ENCODE results near the gene ACADSB. TPM values are rescaled to one million over a fixed set of nuclear protein-coding genes. Genes with fewer than 3 reads are reported as not detected.

The ACADSB gene
- total RNA-seq, 1 experiment from 2014 or later: 25.3 TPM

DNA sequence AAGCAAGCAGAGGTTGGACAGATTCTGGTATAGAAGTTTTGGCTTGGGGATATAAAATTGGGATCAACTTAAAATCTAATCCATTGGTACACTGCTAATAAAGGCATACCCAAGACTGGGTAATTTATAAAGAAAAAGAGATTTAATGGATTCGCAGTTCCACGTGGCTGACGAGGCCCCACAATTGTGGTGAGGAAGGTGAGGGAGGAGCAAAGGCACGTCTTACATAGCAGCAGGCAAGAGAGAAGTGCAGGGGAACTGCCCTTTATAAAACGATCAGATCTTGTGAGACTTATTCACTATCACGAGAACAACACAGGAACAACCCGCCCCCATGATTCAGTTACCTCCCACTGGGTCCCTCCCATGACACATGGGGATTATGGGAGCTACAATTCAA lies 9.7 kb downstream of the ACADSB start:
- POLR2A ChIA-PET: no interaction called here
- Histone ChIP-seq H3K36me3 (ENCODE audit: control insufficient read depth, insufficient read depth, low read length) (no peaks in the 10 kb centered on the region), H3K27me3 (replicated peaks; ENCODE audit: control insufficient read depth, insufficient read depth, low read length) (no peaks in the 10 kb centered on the region), H3K4me3 (ENCODE audit: low read depth, low read length) (no peak overlapping the region), H3K4me1 (no peaks in the 10 kb centered on the region), H3K9me3 (no peaks in the 10 kb centered on the region)
- no peak overlapping the region for H3K4me3 Mint-ChIP-seq (ENCODE audit: unreplicated experiment)
- DNase-seq: no peak
- BruUV-seq (replicated peaks): no TSS peak
- H3K27me3 Mint-ChIP-seq (ENCODE audit: insufficient read depth, unreplicated experiment): no peaks in the 10 kb centered on the region
- no peak overlapping the region for H3K27ac Mint-ChIP-seq (ENCODE audit: unreplicated experiment)
- intact Hi-C loops (cut with micrococcal nuclease; ENCODE audit: unreplicated experiment): no loop called here
- CTCF ChIA-PET: no interaction called here
- no peaks in the 10 kb centered on the region for H3K36me3 Mint-ChIP-seq (ENCODE audit: insufficient read depth, unreplicated experiment)
- H3K9me3 Mint-ChIP-seq (ENCODE audit: unreplicated experiment): no peaks in the 10 kb centered on the region
- H3K4me1 Mint-ChIP-seq (ENCODE audit: low read depth, unreplicated experiment): peaks cover 7% of the 10 kb centered on the region
- TF ChIP-seq, protein P1, sequence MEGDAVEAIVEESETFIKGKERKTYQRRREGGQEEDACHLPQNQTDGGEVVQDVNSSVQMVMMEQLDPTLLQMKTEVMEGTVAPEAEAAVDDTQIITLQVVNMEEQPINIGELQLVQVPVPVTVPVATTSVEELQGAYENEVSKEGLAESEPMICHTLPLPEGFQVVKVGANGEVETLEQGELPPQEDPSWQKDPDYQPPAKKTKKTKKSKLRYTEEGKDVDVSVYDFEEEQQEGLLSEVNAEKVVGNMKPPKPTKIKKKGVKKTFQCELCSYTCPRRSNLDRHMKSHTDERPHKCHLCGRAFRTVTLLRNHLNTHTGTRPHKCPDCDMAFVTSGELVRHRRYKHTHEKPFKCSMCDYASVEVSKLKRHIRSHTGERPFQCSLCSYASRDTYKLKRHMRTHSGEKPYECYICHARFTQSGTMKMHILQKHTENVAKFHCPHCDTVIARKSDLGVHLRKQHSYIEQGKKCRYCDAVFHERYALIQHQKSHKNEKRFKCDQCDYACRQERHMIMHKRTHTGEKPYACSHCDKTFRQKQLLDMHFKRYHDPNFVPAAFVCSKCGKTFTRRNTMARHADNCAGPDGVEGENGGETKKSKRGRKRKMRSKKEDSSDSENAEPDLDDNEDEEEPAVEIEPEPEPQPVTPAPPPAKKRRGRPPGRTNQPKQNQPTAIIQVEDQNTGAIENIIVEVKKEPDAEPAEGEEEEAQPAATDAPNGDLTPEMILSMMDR (IDR thresholded peaks at IDR 0.05; ENCODE audit: insufficient read depth in 1 of 2, low read depth in 1 of 2, low read length in 1 of 2, severe bottlenecking in 1 of 2, unreplicated experiment in 1 of 2): no peak

DNA sequence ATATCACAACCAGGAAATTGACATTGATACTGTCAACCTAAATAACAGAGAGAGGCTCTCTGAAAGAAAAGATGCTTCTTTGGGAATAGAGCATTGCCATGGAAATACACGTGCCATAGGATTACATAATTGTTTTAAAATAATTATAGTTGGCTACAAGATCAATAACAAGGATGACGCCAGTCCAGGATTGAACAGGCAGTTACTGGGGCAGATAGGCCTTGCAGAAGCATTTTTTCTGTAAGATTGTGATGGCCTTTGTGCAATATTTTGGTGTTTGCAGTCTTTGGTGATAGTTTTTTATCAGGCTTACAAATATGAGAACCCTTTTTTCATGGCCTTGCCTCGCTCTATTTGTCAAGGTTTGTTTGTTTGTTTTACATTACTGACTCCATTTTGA lies 10.5 kb downstream of the ACADSB start:
- DNase-seq: no peak
- no TSS peak for BruUV-seq (replicated peaks)
- ChIA-PET CTCF (no interaction called here), POLR2A (no interaction called here)
- Mint-ChIP-seq H3K9me3 (ENCODE audit: unreplicated experiment) (no peaks in the 10 kb centered on the region), H3K27ac (ENCODE audit: unreplicated experiment) (no peak overlapping the region), H3K27me3 (ENCODE audit: insufficient read depth, unreplicated experiment) (no peaks in the 10 kb centered on the region), H3K36me3 (ENCODE audit: insufficient read depth, unreplicated experiment) (no peaks in the 10 kb centered on the region), H3K4me1 (ENCODE audit: low read depth, unreplicated experiment) (peaks cover 7% of the 10 kb centered on the region), H3K4me3 (ENCODE audit: unreplicated experiment) (no peak overlapping the region)
- Histone ChIP-seq H3K4me3 (ENCODE audit: low read depth, low read length) (no peak overlapping the region), H3K9me3 (no peaks in the 10 kb centered on the region), H3K36me3 (ENCODE audit: control insufficient read depth, insufficient read depth, low read length) (no peaks in the 10 kb centered on the region), H3K27me3 (replicated peaks; ENCODE audit: control insufficient read depth, insufficient read depth, low read length) (no peaks in the 10 kb centered on the region), H3K4me1 (no peaks in the 10 kb centered on the region)
- TF ChIP-seq, protein P1 (IDR thresholded peaks at IDR 0.05; ENCODE audit: insufficient read depth in 1 of 2, low read depth in 1 of 2, low read length in 1 of 2, severe bottlenecking in 1 of 2, unreplicated experiment in 1 of 2): no peak
- intact Hi-C loops (cut with micrococcal nuclease; ENCODE audit: unreplicated experiment): no loop called here

DNA sequence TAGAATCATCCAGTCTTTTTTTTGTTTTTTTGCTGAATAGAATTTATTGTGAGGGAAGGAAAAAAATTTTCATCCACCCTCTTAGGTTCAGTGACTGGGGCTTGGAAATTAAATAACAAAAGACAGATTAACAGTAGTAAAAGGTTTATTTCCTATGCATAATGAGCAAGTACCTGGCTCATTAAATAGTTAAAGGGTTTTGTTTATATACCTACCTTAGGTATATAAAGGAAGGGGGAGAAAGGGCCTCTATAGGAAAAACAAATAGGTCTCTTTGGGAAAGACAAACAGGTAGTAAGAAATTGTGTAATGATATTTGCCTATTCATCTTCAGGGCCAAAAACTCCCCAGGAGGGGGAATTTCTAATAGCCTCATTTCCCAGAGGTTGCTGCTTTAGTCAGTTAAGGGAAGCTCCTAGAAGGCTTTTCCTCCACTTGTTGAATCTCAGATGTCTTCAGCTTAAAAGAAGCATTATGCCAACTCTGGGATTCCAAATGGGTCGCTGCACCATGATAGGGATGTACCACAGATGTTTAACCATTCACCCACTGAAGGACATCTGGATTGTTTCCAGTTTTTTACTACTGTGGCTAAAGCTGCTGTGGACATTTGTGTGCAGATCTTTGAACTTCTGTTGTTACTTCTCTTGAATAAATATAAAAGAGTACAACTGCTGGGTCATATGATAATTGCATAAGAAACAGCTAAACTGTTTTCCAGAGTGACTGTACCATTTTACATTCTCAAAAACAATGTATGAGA lies 11.3 kb downstream of the ACADSB start:
- peaks cover 7% of the 10 kb centered on the region for H3K4me1 Mint-ChIP-seq (ENCODE audit: low read depth, unreplicated experiment)
- TF ChIP-seq, protein P1 (IDR thresholded peaks at IDR 0.05; ENCODE audit: insufficient read depth in 1 of 2, low read depth in 1 of 2, low read length in 1 of 2, severe bottlenecking in 1 of 2, unreplicated experiment in 1 of 2): no peak
- CTCF ChIA-PET: no interaction called here
- no peak overlapping the region for H3K4me3 Mint-ChIP-seq (ENCODE audit: unreplicated experiment)
- Histone ChIP-seq H3K4me1 (no peaks in the 10 kb centered on the region), H3K27me3 (replicated peaks; ENCODE audit: control insufficient read depth, insufficient read depth, low read length) (no peaks in the 10 kb centered on the region), H3K9me3 (no peaks in the 10 kb centered on the region), H3K4me3 (ENCODE audit: low read depth, low read length) (no peak overlapping the region), H3K36me3 (ENCODE audit: control insufficient read depth, insufficient read depth, low read length) (no peaks in the 10 kb centered on the region)
- H3K9me3 Mint-ChIP-seq (ENCODE audit: unreplicated experiment): no peaks in the 10 kb centered on the region
- intact Hi-C loops (cut with micrococcal nuclease; ENCODE audit: unreplicated experiment): no loop called here
- DNase-seq: no peak
- H3K36me3 Mint-ChIP-seq (ENCODE audit: insufficient read depth, unreplicated experiment): no peaks in the 10 kb centered on the region
- no peaks in the 10 kb centered on the region for H3K27me3 Mint-ChIP-seq (ENCODE audit: insufficient read depth, unreplicated experiment)
- H3K27ac Mint-ChIP-seq (ENCODE audit: unreplicated experiment): no peak overlapping the region
- BruUV-seq (replicated peaks): no TSS peak
- POLR2A ChIA-PET: interaction anchor here (0.8 kb wide), 1 partner anchor 12 kb away, joined by 4 read pairs; no protein-coding TSS in a partner anchor
